ENCODE results near the gene SYNE2.

DNA sequence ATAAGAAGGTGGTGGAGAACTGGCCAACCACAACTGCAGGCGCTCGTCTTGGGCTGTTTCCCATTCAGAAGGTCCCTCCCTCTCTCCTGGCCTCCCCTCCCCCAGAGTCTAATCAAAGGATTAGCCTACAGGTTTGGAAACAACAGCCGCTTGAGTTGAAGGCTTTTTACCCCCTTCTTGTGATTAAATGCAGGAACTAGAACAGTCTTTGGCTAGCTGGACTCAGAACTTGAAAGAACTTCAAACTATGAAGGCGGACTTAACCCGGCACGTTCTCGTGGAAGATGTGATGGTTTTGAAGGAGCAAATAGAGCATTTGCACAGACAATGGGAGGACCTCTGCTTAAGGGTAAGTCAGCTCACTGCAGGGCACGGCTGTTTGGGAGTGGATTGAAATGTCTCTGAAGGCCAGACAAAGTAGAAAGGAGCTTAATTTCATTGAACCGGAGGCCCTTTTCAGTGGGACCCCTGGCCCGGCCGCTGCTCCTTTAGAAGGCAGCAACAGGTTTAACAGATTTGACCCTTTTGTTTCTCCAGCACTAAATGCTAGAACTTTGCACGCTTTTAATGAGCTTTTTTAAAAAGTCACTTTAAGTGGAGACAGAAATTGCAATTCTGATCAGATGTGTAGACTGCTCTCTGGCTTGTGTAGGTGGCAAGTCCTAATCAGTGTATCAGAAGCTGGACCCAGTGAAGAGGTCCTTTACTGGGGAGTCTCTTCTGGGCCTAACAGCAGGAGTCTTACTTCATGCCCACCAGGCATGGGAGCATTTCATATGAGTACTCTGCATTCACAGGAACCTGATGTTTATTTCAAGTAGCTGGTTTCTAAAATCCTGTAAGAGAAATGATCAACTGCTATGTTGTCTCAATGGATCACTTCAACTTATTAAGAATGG is 333.7 kb downstream of the SYNE2 start:
- TF ChIP-seq, protein P1, sequence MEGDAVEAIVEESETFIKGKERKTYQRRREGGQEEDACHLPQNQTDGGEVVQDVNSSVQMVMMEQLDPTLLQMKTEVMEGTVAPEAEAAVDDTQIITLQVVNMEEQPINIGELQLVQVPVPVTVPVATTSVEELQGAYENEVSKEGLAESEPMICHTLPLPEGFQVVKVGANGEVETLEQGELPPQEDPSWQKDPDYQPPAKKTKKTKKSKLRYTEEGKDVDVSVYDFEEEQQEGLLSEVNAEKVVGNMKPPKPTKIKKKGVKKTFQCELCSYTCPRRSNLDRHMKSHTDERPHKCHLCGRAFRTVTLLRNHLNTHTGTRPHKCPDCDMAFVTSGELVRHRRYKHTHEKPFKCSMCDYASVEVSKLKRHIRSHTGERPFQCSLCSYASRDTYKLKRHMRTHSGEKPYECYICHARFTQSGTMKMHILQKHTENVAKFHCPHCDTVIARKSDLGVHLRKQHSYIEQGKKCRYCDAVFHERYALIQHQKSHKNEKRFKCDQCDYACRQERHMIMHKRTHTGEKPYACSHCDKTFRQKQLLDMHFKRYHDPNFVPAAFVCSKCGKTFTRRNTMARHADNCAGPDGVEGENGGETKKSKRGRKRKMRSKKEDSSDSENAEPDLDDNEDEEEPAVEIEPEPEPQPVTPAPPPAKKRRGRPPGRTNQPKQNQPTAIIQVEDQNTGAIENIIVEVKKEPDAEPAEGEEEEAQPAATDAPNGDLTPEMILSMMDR (IDR thresholded peaks at IDR 0.05; ENCODE audit: low read depth, low read length, poor library complexity, severe bottlenecking): no peak
- no peak for TF ChIP-seq EZH2phosphoT487 (IDR thresholded peaks at IDR 0.05; ENCODE audit: borderline replicate concordance, low read length)
